Measurements from ENCODE around the gene APOBEC4. TPM values are rescaled to one million over a fixed set of nuclear protein-coding genes. Genes with fewer than 3 reads are reported as not detected.

APOBEC4 gene
- total RNA-seq, 1 donor from 2014 or later, result not detected

GRCh38 chr1:183597656-183598347, 55.3 kb downstream of the APOBEC4 start:
- ATAC-seq, result no peak

- no peak for ATAC-seq
These were observed 56.6 kb downstream of the APOBEC4 start for GRCh38 chr1:183596500-183596899.

Other genes starting within 250 kb of the APOBEC4 start
- gene NMNAT2, start 234.9 kb downstream of the APOBEC4 start, total RNA-seq, result 0.04 TPM
- gene SMG7, start 180.8 kb downstream of the APOBEC4 start, total RNA-seq, result 34.8 TPM
- gene NCF2, start 62.9 kb downstream of the APOBEC4 start, total RNA-seq, result 8.3 TPM
- gene ARPC5, start 17.5 kb downstream of the APOBEC4 start, total RNA-seq, result 97.8 TPM
- gene RGL1, start 151.8 kb upstream of the APOBEC4 start, total RNA-seq, result 3.0 TPM